NCI-H1105 (cell line): Measurements from ENCODE around the gene FALEC.

ENCODE experiments used
- DNase-seq: peaks from one replicate; lab custom pipeline; 2025; lab: John Stamatoyannopoulos, UW

FALEC gene

DNA sequence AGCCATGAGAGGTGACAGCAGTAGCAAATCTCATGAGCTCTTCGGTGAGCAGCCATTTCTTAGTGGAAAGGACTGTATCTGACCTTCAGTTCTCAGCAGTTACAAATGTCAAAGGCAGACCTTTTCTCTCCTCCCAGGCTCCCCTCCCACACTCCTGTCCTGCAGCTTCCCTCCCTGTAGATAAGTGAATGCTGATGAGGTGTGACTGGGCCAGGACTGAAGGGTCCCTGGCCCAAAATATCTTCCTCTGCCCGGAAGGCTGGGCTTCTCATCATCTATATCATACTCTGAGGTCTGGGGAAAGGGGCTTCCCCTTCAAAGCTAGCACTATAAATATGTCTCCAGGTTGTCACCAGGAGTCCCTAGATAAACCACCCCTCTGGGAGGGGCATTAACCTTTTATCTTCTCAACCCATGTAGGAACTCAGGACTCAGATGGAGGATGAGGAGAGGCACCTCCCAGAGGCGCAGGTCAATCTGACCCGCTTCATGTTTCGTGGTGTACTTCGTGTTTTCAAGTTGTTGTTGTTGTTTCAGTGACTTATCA lies 30.0 kb downstream of the FALEC start:
- no peak for DNase-seq

DNA sequence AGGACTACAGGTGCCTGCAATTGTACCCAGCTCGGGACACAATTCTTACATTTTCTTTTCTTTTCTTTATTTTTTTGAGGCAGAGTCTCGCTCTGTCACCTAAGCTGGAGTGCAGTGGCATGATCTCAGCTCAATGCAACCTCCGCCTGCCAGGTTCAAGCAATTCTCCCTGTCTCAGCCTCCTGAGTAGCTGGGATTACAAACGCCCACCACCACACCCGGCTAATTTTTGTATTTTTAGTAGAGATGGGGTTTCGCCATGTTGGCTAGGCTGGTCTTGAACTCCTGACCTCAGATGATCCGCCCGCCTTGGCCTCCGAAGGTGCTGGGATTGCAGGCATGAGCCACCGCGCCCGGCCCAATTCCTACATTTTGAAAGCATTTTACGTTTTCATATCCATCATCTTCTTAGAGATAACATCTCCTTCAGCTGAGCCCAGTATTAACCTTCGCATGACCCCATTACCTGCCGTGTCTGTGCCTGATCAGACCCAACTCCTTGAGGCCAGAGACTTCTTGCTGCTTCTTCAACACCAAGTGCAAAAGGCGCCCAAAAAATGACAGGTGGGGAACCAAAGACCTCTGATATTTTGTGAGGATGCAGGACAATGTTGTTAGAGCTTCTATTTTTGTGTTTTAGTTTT lies 30.9 kb downstream of the FALEC start:
- no peak for DNase-seq

DNA sequence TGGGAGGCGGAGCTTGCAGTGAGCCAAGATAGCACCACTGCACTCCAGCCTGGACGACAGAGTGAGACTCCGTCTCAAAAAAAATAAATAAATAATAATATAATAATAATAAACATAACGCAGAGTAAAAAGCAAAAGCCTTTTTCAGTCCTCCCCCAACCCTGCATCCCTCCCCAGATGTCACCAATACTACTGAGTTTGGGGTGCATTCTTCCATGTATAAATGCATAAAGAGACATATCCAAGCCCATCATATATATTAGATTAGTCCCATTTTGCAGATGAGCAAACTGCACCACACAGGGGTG lies 32.7 kb downstream of the FALEC start:
- DNase-seq: no peak

DNA sequence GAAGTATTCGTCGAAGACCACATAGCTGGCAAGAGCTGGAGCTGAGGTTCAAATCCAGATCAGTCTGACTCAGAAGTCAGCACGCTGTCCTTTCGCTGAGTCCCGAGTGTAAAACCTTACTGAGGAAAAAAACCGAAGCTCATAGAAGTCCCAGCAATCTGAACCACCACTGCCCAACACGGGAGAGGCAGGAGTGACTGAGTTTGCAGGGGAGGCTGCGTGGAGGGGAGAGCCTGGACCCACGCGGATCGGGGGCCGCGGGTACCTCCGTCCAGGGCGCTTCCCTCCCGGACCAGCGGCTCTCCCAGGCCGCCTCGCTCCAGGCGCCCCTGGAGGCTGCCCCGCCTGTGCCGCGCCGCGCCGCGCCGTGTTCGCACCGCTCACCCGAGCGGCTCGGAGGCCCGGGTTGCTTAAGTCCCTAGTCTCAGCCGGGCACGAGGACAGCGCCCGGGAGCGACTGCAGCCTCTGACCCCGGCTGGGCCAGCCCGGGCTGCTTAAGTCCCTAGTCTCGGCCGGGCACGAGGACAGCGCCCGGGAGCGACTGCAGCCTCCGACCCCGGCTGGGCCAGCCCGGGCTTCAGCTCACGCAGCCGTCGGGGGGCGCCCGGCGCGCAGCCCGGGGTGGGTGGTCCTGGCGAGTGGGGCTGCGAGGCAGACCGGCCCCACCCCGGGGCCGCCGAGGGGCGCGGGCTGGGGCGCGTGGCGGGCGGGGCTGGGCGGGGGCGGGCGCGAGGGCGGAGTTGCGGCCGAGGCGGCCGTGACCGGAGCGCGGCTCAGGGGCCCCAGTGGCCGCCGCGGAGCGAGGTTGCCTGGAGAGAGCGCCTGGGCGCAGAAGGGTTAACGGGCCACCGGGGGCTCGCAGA lies 33.3 kb downstream of the FALEC start, which contains the start of gene ADAMTSL4:
Gene ADAMTSL4 (plus strand): TSS at position 777 of the 864 bp plus-strand sequence. CDS start 2,881 bp downstream, outside the sequence.
- DNase-seq: peak; percentile 13

DNA sequence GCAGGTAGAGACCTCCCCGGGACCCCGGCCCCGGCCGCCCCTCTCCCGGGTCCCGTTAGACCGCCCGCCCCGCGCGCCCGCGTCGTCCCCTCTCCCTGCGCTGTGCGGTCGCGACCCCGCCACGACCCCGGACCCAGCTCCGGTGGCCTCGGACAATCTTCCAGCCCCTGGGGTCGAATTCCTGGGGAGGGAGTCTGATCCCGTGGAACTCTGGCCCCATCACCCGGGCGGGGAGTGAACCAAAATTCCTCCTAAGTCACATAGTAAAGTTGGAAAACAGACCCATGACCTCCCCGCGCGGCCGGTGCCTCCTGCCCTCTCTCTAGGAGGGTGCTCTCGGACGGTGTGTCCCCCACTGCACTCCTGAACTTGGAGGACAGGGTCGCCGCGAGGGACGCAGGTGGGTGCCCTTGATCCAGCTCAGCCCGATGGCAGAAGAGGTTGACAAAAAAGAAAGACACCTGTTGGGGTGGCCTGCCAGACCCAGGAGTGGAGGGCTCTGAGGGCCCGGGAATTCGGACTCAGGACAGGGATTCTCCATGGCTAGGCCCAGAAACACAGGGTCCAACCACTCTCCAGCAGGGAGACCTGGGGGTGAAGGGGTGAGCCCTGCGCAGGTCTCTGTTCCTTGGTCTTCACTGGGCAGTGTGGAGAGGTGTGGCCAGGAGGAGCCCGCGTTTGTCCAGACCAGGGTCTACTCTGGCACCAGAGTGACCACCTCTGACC lies 34.1 kb downstream of the FALEC start:
- no peak for DNase-seq

DNA sequence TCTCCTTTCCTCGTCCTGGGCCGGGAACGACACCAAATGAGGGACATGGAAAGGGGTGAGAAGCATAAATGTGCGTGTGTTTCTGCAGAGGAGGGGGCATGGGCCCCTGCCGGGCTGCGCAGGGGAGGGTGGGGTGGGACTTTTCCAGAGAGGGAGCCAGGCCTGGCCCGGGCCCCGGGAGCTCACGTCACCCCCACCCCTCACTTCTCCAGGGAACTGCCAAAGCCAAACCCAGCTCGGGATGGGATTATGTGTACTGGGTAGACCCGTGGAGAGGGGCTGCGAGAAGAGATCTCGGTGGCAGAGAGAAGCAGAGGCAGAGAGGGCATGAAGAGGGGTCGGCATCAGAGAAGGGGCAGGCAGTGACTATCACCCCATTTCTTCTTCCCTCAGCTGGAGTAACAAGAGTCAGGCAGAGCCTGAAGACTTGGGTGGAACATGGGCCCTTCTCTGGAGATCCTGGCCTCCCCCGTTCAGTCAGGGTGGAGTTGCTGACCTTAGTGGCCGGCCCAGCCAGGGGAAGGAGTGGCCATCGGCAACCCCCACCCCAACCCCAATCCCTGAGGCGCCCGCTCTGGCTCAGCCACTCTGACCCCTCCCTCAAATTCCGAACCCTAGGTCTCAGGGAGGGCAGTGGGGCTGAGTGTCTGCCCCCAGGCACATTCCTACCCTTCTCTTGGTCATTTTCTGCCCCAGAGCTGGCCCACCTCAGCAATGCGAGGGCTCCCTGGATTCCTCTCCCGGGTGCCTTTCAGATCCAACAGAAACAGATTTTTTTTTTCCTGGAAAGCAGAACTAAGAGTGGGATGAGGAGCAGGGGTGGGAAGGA lies 34.9 kb downstream of the FALEC start:
- DNase-seq: no peak

DNA sequence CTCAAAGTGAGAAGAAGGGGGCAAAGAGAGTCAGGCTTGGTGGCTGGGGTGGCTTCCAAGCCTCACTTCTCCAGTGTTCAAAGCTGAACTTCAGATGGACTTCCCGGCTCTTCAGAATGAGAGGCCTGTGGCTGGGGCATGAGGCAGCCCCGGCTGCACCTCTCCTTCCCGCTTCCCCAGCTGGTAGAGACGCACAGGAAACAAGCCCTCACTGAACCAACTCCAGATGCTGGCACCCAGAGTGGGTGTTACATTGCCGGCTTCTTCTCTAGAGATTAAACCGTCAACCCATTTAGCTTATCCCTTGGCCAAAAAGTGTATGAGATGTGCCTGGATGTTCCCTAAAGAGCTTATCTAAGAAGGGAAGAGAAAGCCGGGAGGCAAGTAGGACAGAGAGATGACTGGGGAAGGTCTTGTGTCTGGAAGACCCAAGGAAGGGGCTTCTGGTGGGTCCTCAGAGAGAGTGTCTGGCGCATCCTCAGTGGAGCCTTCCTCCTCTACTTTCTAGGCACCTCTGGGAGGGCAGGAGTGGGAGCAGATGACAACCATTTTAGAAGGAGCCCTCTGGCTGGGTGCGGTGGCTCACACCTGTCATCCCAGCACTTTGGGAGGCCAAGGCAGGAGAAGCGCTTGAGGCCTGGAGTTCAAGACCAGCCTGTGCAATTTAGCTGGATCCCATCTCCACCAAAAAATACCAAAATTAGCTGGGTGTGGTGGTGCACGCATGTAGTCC lies 35.7 kb downstream of the FALEC start:
- DNase-seq: no peak

DNA sequence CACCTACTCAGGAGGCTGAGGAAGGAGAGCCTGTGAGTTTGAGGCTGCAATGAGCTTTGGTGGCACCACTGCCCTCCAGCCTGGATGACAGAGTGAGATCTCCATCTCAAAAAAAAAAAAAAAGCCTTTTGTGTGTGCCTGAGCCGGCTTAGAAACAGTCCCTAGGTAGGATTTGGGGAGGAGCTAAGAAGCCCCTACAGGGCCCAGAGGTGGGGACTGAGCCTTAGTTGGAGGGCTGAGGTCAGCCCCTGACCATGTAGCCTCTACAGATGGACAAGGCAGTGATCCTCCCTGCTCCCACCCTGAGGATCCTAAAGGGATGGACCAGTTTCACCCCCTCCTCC lies 36.2 kb downstream of the FALEC start:
- no peak for DNase-seq

DNA sequence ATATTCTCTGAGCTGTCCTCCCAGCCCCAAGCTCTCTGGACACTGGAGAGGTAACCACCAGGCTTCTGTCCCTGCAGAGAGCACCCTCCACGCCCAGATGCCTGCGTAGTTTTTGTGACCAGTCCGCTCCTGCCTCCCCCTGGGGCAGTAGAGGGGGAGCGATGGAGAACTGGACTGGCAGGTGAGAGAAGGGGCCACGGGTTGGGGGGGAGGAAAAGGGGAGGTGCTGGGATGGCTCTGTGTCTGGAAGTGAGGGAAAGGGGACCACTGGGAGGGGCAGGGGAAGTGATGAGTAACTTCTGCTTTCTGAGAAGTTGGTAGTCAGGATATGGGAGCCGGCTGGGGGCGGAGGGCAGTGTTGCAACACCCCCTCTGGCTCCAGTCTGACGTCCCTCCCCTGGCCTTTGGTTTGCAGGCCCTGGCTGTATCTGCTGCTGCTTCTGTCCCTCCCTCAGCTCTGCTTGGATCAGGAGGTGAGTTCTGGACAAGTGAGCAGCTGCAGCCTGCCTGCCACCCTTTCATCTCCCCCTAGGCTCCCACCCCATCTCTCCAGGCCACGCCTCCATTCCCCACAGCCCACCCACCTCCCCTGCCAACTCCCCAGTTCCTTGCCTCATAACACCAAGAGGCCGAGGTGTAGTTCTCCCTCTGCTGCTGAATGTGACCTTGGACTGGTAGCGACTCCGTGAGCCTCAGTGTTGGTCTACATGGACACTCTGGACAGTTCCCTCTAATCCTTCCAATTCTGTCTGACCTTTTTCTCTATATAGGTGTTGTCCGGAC lies 36.8 kb downstream of the FALEC start:
- no peak for DNase-seq

DNA sequence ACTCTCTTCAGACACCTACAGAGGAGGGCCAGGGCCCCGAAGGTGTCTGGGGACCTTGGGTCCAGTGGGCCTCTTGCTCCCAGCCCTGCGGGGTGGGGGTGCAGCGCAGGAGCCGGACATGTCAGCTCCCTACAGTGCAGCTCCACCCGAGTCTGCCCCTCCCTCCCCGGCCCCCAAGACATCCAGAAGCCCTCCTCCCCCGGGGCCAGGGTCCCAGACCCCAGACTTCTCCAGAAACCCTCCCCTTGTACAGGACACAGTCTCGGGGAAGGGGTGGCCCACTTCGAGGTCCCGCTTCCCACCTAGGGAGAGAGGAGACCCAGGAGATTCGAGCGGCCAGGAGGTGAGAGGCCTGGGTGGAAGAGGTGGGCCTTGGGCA lies 37.3 kb downstream of the FALEC start:
- DNase-seq: no peak

DNA sequence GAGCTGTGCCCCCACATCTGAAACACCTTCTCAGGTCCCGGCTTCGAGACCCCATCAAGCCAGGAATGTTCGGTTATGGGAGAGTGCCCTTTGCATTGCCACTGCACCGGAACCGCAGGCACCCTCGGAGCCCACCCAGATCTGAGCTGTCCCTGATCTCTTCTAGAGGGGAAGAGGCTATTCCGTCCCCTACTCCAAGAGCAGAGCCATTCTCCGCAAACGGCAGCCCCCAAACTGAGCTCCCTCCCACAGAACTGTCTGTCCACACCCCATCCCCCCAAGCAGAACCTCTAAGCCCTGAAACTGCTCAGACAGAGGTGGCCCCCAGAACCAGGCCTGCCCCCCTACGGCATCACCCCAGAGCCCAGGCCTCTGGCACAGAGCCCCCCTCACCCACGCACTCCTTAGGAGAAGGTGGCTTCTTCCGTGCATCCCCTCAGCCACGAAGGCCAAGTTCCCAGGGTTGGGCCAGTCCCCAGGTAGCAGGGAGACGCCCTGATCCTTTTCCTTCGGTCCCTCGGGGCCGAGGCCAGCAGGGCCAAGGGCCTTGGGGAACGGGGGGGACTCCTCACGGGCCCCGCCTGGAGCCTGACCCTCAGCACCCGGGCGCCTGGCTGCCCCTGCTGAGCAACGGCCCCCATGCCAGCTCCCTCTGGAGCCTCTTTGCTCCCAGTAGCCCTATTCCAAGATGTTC lies 38.0 kb downstream of the FALEC start:
- DNase-seq: no peak

DNA sequence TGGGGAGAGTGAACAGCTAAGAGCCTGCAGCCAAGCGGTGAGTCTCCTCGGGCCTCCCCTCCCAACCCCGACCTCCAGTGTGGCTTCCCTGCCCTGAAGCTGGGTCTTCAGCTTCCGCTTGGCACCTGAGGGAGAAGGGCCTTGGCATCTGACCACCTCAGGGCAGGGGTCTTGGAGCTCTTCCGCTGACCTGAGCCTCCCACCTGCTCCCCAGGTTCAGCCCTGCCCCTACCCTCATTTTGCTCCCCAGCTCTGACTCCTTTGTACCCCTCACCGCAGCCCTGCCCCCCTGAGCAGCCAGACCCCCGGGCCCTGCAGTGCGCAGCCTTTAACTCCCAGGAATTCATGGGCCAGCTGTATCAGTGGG lies 38.5 kb downstream of the FALEC start:
- no peak for DNase-seq

DNA sequence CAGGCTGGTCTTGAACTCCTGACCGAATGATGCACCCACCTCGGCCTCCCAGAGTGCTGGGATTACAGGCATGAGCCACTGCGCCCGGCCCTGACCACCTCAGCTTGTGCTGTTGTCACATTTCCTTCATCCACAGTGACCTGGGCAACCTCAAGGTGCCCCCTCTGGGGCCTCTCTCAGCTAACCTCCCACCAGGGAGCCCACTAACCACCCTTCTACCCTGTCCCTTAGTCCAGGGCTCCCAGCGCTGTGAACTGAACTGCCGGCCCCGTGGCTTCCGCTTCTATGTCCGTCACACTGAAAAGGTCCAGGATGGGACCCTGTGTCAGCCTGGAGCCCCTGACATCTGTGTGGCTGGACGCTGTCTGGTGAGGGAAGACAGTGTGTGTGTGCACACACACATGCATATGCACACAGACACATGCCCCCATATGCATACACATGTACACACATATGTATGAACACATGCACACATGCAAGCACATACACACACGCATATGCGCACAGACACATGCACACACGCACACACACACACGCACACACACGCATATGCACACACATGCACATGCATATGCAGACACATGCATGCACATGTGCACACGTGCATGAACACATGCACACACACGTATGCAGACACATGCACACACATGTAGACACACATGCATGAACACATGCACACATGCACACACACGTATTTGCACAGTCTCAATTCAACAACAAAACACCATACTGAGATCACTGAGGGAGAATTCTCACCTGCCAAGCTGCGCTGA lies 39.8 kb downstream of the FALEC start:
- DNase-seq: no peak

DNA sequence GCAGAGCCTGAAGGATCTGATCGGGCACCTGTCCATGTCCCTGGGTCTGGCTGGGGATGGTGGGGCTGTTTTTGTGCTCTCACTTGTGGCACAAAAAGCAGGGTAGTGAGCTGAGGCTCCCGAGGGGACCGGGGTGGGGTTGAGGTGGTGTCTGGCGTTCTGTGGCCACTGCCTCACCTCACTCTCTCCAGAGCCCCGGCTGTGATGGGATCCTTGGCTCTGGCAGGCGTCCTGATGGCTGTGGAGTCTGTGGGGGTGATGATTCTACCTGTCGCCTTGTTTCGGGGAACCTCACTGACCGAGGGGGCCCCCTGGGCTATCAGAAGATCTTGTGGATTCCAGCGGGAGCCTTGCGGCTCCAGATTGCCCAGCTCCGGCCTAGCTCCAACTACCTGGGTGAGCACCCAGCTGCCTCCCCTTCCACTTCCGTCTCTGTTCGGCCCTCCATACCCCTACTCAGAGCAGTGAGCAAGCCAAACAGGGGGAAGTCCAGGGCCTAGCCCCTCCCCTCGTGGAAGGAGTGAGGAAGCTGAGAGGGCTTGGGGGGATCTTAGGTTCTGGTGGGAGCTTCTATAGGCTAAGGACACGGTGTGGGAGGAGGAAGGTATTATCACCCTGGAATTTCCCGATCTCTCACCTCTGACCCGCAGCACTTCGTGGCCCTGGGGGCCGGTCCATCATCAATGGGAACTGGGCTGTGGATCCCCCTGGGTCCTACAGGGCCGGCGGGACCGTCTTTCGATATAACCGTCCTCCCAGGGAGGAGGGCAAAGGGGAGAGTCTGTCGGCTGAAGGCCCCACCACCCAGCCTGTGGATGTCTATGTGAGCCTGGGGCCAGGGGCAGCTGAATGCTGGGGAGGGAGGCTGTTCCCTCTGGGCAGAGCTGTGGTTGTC lies 40.7 kb downstream of the FALEC start:
- DNase-seq: no peak

DNA sequence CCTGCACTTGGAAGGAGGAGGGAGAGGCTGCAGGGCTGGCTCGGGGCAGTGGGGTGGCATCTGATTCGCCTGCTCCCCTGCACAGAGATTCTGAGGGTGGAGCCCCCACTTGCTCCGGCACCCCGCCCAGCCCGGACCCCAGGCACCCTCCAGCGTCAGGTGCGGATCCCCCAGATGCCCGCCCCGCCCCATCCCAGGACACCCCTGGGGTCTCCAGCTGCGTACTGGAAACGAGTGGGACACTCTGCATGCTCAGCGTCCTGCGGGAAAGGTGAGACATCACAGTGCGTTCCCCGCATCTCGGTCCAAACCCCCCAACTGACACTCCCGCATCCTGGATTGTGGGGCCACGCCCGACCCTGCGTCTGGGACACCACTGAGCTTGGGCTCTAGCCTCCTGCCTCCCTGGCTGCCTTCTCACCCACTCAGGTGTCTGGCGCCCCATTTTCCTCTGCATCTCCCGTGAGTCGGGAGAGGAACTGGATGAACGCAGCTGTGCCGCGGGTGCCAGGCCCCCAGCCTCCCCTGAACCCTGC lies 41.6 kb downstream of the FALEC start:
- no peak for DNase-seq

DNA sequence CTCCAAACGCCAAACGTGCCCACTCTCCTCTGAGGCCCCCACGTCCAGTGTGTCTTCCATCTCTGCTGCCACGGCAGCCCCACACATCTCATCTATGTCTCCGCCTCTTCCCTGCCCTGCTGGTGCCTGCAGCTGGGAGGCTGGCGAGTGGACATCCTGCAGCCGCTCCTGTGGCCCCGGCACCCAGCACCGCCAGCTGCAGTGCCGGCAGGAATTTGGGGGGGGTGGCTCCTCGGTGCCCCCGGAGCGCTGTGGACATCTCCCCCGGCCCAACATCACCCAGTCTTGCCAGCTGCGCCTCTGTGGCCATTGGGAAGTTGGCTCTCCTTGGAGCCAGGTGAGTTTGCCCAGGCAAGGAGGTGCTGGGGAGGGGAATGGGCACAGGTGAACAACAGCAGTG lies 42.3 kb downstream of the FALEC start:
- DNase-seq: no peak

DNA sequence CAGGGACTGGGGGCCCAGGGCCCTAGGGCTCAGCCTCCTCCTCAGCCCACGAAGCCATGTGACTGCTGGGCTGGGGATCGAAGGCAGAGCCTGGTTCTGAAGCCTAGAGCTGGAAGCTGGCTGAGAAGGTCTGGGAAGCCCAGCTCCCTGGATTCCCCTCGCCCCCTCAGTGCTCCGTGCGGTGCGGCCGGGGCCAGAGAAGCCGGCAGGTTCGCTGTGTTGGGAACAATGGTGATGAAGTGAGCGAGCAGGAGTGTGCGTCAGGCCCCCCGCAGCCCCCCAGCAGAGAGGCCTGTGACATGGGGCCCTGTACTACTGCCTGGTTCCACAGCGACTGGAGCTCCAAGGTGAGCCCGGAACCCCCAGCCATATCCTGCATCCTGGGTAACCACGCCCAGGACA lies 42.8 kb downstream of the FALEC start:
- DNase-seq: no peak
